ENCODE measurements around the gene NUDT5. TPM values are rescaled to one million over a fixed set of nuclear protein-coding genes. Genes with fewer than 3 reads are reported as not detected.

NUDT5 gene
- total and polyA plus RNA-seq, 2 of the 8 experiments (the other 6 are each of a cell fraction or from before 2014, with no cell fraction given): 130 to 134 TPM

DNA sequence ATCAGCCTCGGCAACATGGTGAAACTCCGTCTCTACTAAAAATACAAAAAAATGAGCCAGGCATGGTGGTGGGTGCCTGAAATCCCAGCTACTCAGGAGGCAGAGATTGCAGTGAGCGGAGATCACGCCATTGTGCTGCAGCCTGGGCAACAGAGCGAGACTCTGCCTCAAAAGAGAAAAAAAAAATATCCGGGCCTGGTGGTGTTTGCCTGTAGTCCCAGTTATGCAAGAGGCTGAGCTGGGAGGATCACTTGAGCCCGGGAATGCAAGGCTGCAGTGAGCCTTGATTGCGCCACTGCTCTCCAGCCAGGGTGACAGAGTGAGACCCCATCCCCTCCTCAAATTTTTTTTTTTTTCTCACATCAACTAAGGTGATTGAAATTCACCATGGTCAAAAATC is 43.1 kb upstream of the NUDT5 start:
- no peak overlapping the region for H2BK120ac ChIP-seq (replicated peaks; ENCODE audit: low read depth, low read length)
- peaks cover 3 to 52% (median 34%) of the 10 kb centered on the region in 4 experiments for H3K36me3 ChIP-seq (ENCODE audit: control insufficient read depth in 2 of 4, insufficient read depth in 4 of 4, low read length in 3 of 4)
- no peak overlapping the region for H3K4me2 ChIP-seq (ENCODE audit: insufficient read depth in 1 of 2, low read depth in 2 of 2, low read length in 2 of 2)
- H3K27ac ChIP-seq (ENCODE audit: low read depth, low read length): no peak overlapping the region
- no peak overlapping the region for H2AK5ac ChIP-seq (ENCODE audit: low read depth, low read length)
- CTCF ChIA-PET (ENCODE audit: partially characterized antibody): interaction anchor here (1.2 kb wide), 1 partner anchor 24 kb away, joined by 3 read pairs; no protein-coding TSS in a partner anchor
- H3K4ac ChIP-seq (replicated peaks; ENCODE audit: insufficient read length, low read depth, low read length): no peak overlapping the region
- no peak overlapping the region for H2BK20ac ChIP-seq (ENCODE audit: low read length)
- H4K5ac ChIP-seq (ENCODE audit: insufficient read length, low read depth, low read length): no peak overlapping the region
- H3K14ac ChIP-seq (ENCODE audit: insufficient read length): no peak overlapping the region
- no peaks in the 10 kb centered on the region for H3K4me1 ChIP-seq (replicated peaks in 1 of 4; ENCODE audit: control insufficient read depth in 3 of 4, insufficient read depth in 4 of 4, low read length in 3 of 4)
- TF ChIP-seq CHD1 (IDR thresholded peaks at IDR 0.05; ENCODE audit: low read depth, low read length) (no peak), SP4 (IDR thresholded peaks at IDR 0.05; ENCODE audit: low read length) (no peak), TEAD4 (IDR thresholded peaks at IDR 0.05; ENCODE audit: low read depth, low read length) (no peak), SRF (IDR thresholded peaks at IDR 0.05; ENCODE audit: low read depth, low read length) (no peak), KDM5A (IDR thresholded peaks at IDR 0.05; ENCODE audit: low read length) (no peak), TAF1 (IDR thresholded peaks at IDR 0.05; ENCODE audit: low read depth, low read length) (no peak), HDAC2 (IDR thresholded peaks at IDR 0.05; ENCODE audit: borderline replicate concordance in 1 of 2, low read depth in 2 of 2, low read length in 2 of 2) (no peak), BCL11A (IDR thresholded peaks at IDR 0.05; ENCODE audit: low read depth in 2 of 2, low read length in 2 of 2) (no peak), TCF12 (IDR thresholded peaks at IDR 0.05; ENCODE audit: low read depth, low read length) (no peak)
- TF ChIP-seq, protein P1, sequence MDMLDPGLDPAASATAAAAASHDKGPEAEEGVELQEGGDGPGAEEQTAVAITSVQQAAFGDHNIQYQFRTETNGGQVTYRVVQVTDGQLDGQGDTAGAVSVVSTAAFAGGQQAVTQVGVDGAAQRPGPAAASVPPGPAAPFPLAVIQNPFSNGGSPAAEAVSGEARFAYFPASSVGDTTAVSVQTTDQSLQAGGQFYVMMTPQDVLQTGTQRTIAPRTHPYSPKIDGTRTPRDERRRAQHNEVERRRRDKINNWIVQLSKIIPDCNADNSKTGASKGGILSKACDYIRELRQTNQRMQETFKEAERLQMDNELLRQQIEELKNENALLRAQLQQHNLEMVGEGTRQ (IDR thresholded peaks at IDR 0.05; ENCODE audit: low read length): no peak
- no peak overlapping the region for H3K56ac ChIP-seq (replicated peaks; ENCODE audit: insufficient read length, low read depth, low read length)
- no peaks in the 10 kb centered on the region for H3K9me3 ChIP-seq (ENCODE audit: insufficient read depth in 2 of 2, low read depth in 1 of 2, low read length in 1 of 2)
- no peaks in the 10 kb centered on the region for H3K27me3 ChIP-seq (replicated peaks in 1 of 4; ENCODE audit: control insufficient read depth in 3 of 4, extremely low read depth in 1 of 4, insufficient read depth in 3 of 4, low read length in 3 of 4)
- H4K91ac ChIP-seq (replicated peaks; ENCODE audit: insufficient read length, low read length): no peak overlapping the region
- 93% methylated on average over 8 of the region's 8 CpGs; no CpG with 5 or more reads in 1 of the 2 experiments for WGBS, 2 experiments (ENCODE audit: extremely low coverage in 1 of 2, insufficient coverage in 1 of 2, insufficient read length in 1 of 2, insufficient replicate concordance in 2 of 2, low coverage in 1 of 2, low lambda C conversion rate in 2 of 2, missing lambda C conversion rate in 1 of 2)
- H2AFZ ChIP-seq (ENCODE audit: low read length): no peak overlapping the region
- no peak for DNase-seq (ENCODE audit: low read depth in 1 of 2, low spot score in 2 of 2)
- H3K79me1 ChIP-seq (ENCODE audit: low read depth, low read length): no peaks in the 10 kb centered on the region; the same call in 1 of the 2 replicates
- no peak overlapping the region for H4K8ac ChIP-seq (ENCODE audit: extremely low read depth, insufficient read depth, low read length)
- no peak overlapping the region for H3K9ac ChIP-seq (replicated peaks in 1 of 4; ENCODE audit: extremely low read depth in 1 of 4, low read depth in 3 of 4, low read length in 3 of 4)
- no peak overlapping the region for H3K4me3 ChIP-seq (ENCODE audit: extremely low read depth in 1 of 4, insufficient read depth in 2 of 4, low read depth in 3 of 4, low read length in 4 of 4)
- H2BK5ac ChIP-seq (ENCODE audit: low read depth, low read length): no peak overlapping the region
- no peaks in the 10 kb centered on the region for H3K23me2 ChIP-seq (ENCODE audit: low read depth, low read length)
- H3K79me2 ChIP-seq (ENCODE audit: control insufficient read depth in 1 of 2, insufficient read depth in 2 of 2, low read length in 2 of 2): peaks cover 0 to 3% of the 10 kb centered on the region in 2 experiments; a peak in 1 of 4 replicates
- no peak overlapping the region for H3K18ac ChIP-seq (ENCODE audit: extremely low read depth, low read length)
- no peak overlapping the region for H2BK15ac ChIP-seq (ENCODE audit: low read length)
- peaks cover 2% of the 10 kb centered on the region in 2 experiments for H4K20me1 ChIP-seq (replicated peaks in 1 of 2; ENCODE audit: control insufficient read depth in 1 of 2, insufficient read depth in 2 of 2, low read length in 2 of 2)
- FAIRE-seq: no peak
- no peak overlapping the region for H2BK12ac ChIP-seq (ENCODE audit: low read depth, low read length)
- H3K23ac ChIP-seq (ENCODE audit: insufficient read length): no peak overlapping the region
- POLR2A ChIA-PET (ENCODE audit: partially characterized antibody): no interaction called here

Measured in H1 (cell line).